ENCODE data around the gene SLAMF9. TPM values are rescaled to one million over a fixed set of nuclear protein-coding genes. Genes with fewer than 3 reads are reported as not detected.

The SLAMF9 gene
- total RNA-seq, 1 experiment from 2014 or later = not detected

- Histone ChIP-seq H3K27ac (ENCODE audit: insufficient read length, low read depth, low read length) (no peak overlapping the region), H2BK20ac (ENCODE audit: low read depth, low read length, poor library complexity, severe bottlenecking) (no peak overlapping the region), H3K27me3 (ENCODE audit: insufficient read depth, low read length) (no peaks in the 10 kb centered on the region), H3K9ac (ENCODE audit: extremely low read depth, insufficient read length, low read length) (no peak overlapping the region), H3K23ac (ENCODE audit: insufficient read length, low read depth, low read length) (no peak overlapping the region), H2BK15ac (ENCODE audit: low read depth, low read length) (no peak overlapping the region), H3K79me2 (ENCODE audit: insufficient read depth, low read length) (no peaks in the 10 kb centered on the region), H3K79me1 (ENCODE audit: insufficient read depth, low read depth, low read length, poor library complexity, severe bottlenecking) (no peaks in the 10 kb centered on the region), H3K4me2 (ENCODE audit: insufficient read depth, insufficient read length, low read length) (no peak overlapping the region), H2BK12ac (ENCODE audit: insufficient read length, low read depth, low read length) (no peak overlapping the region), H3K56ac (ENCODE audit: insufficient read length, low read depth, low read length) (no peak overlapping the region), H3K9me3 (ENCODE audit: control insufficient read depth, low read depth, low read length) (no peaks in the 10 kb centered on the region), H2AK5ac (ENCODE audit: insufficient read length, low read length) (no peak overlapping the region), H4K20me1 (ENCODE audit: control insufficient read depth, insufficient read depth, insufficient read length) (no peaks in the 10 kb centered on the region), H4K8ac (replicated peaks; ENCODE audit: insufficient read length, low read depth, low read length) (no peak overlapping the region), H3T11ph (ENCODE audit: low read length) (no peak overlapping the region), H3K4me1 (ENCODE audit: insufficient read depth, low read length) (no peaks in the 10 kb centered on the region), H4K91ac (ENCODE audit: insufficient read length, low read depth, low read length) (no peak overlapping the region), H2BK5ac (ENCODE audit: insufficient read length, low read length) (no peak overlapping the region), H4K5ac (ENCODE audit: insufficient read length, low read depth, low read length) (no peak overlapping the region), H2AFZ (ENCODE audit: low read length) (no peak overlapping the region), H2BK120ac (ENCODE audit: low read depth, low read length, poor library complexity, severe bottlenecking) (no peak overlapping the region), H3K18ac (ENCODE audit: insufficient read length, low read depth, low read length) (no peak overlapping the region), H3K4ac (ENCODE audit: low read depth, low read length) (no peak overlapping the region), H3K23me2 (ENCODE audit: insufficient read length, low read depth, low read length, poor library complexity, severe bottlenecking) (peaks cover 1% of the 10 kb centered on the region), H3K14ac (ENCODE audit: insufficient read depth, low read length) (no peak overlapping the region; the same call in 1 of the 2 replicates)
- WGBS (ENCODE audit: extremely low coverage, insufficient read length, low lambda C conversion rate) = no CpG with 5 or more reads among the region's 8 CpGs
- TF ChIP-seq, protein P1, sequence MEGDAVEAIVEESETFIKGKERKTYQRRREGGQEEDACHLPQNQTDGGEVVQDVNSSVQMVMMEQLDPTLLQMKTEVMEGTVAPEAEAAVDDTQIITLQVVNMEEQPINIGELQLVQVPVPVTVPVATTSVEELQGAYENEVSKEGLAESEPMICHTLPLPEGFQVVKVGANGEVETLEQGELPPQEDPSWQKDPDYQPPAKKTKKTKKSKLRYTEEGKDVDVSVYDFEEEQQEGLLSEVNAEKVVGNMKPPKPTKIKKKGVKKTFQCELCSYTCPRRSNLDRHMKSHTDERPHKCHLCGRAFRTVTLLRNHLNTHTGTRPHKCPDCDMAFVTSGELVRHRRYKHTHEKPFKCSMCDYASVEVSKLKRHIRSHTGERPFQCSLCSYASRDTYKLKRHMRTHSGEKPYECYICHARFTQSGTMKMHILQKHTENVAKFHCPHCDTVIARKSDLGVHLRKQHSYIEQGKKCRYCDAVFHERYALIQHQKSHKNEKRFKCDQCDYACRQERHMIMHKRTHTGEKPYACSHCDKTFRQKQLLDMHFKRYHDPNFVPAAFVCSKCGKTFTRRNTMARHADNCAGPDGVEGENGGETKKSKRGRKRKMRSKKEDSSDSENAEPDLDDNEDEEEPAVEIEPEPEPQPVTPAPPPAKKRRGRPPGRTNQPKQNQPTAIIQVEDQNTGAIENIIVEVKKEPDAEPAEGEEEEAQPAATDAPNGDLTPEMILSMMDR (conservative IDR thresholded peaks at IDR 0.05) = no peak
- peaks cover 25 to 41% (median 39%) of the 10 kb centered on the region in 3 experiments for H3K36me3 Mint-ChIP-seq (ENCODE audit: insufficient read depth in 1 of 3, low read depth in 3 of 3)
- DNase-seq = no peak
- no peak overlapping the region for H3K4me3 Mint-ChIP-seq
- no peak overlapping the region; a peak in 1 of 7 replicates for H3K27ac Mint-ChIP-seq
- no peaks in the 10 kb centered on the region; the same call in none of the 2 replicates for H3K27me3 Mint-ChIP-seq (ENCODE audit: low read depth)
- H3K4me1 Mint-ChIP-seq = peaks cover 10 to 12% of the 10 kb centered on the region in 2 experiments
- H3K9me3 Mint-ChIP-seq = no peaks in the 10 kb centered on the region; a peak in 1 of 5 replicates
These were observed 23.4 kb downstream of the SLAMF9 start for GRCh38 chr1:159930634-159931033.

Measured in H9 (cell line).